Tibial nerve (tissue), 4 donors: ENCODE results near the gene ERAP2.

Experiments
- EP300 ChIP-seq, 2 donors: sonication (generic); formaldehyde crosslinking; IDR thresholded peaks; one replicate each; pipeline ENCODE4 v1.6.1; 2017; ENCODE audit warnings: antibody characterized with exemption in 2 of 2, mild to moderate bottlenecking in 1 of 2
- POLR2A ChIP-seq, 2 donors: fragments of 450-650 bp; IDR thresholded peaks; one replicate each; pipeline ENCODE4 v1.6.1; 2017; ENCODE audit warnings: antibody characterized with exemption in 2 of 2, mild to moderate bottlenecking in 2 of 2, moderate library complexity in 2 of 2
- TF ChIP-seq, protein P1 (sequence below), 5 experiments: fragments of 200-600 bp in 3 of 5; fragments of 450-650 bp in 2 of 5; sonication (generic) in 3 of 5; IDR thresholded peaks; one replicate each; pipeline ENCODE4 v1.5.1; 2016 to 2019; ENCODE audit warnings: antibody characterized with exemption in 5 of 5, mild to moderate bottlenecking in 3 of 5, moderate library complexity in 2 of 5

DNA sequence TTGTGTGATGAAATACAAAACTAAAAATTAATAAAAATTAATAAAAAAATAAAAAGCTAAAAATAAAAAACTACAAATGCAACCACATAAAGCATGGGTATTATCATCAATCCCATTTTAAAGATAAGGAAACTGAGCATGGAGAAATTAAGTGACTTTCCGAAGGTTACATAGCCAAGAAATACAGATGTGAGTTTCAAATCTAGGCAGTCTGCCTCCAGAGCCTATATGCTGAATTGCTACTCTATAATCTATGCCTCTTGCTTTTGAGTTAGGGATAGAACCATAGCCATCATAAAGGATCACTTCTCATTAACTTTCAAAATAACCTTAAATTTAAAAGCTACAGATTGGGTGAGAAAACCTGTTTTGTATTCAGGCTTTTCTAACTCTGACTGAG lies 18.8 kb upstream of the ERAP2 start:
- TF ChIP-seq POLR2A (IDR thresholded peaks at IDR 0.05): no peak
- TF ChIP-seq, protein P1, sequence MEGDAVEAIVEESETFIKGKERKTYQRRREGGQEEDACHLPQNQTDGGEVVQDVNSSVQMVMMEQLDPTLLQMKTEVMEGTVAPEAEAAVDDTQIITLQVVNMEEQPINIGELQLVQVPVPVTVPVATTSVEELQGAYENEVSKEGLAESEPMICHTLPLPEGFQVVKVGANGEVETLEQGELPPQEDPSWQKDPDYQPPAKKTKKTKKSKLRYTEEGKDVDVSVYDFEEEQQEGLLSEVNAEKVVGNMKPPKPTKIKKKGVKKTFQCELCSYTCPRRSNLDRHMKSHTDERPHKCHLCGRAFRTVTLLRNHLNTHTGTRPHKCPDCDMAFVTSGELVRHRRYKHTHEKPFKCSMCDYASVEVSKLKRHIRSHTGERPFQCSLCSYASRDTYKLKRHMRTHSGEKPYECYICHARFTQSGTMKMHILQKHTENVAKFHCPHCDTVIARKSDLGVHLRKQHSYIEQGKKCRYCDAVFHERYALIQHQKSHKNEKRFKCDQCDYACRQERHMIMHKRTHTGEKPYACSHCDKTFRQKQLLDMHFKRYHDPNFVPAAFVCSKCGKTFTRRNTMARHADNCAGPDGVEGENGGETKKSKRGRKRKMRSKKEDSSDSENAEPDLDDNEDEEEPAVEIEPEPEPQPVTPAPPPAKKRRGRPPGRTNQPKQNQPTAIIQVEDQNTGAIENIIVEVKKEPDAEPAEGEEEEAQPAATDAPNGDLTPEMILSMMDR (IDR thresholded peaks at IDR 0.05): no peak
- no peak for TF ChIP-seq EP300 (IDR thresholded peaks at IDR 0.05)
